ENCODE measurements around the gene ALPP. TPM values are rescaled to one million over a fixed set of nuclear protein-coding genes. Genes with fewer than 3 reads are reported as not detected.

Gene ALPP
- total RNA-seq, 3 donors from 2014 or later = not detected

GRCh38 chr2:232412986-232413385 lies 34.4 kb downstream of the ALPP start:
- no peak for DNase-seq (ENCODE audit: low spot score in 2 of 2)
- H3K27me3 ChIP-seq = peaks cover 0 to 50% of the 10 kb centered on the region in 2 donors
- H3K4me3 ChIP-seq = no peak overlapping the region
- TF ChIP-seq POLR2A (IDR thresholded peaks at IDR 0.05) (no peak), CTCF (IDR thresholded peaks at IDR 0.05) (no peak), POLR2AphosphoS5 (IDR thresholded peaks at IDR 0.05) (no peak)
- H3K36me3 ChIP-seq = no peaks in the 10 kb centered on the region
- no peaks in the 10 kb centered on the region for H3K4me1 ChIP-seq
- intact Hi-C loops (cut with DNase I; ENCODE audit: low total_unique reads) = no loop called here
- no peak overlapping the region for H3K27ac ChIP-seq
- H3K9me3 ChIP-seq = no peaks in the 10 kb centered on the region

GRCh38 chr2:232415138-232415690 lies 36.7 kb downstream of the ALPP start:
- Histone ChIP-seq H3K27me3 (peaks cover 10 to 63% of the 10 kb centered on the region in 2 donors), H3K36me3 (no peaks in the 10 kb centered on the region), H3K9me3 (no peaks in the 10 kb centered on the region), H3K27ac (no peak overlapping the region), H3K4me3 (no peak overlapping the region), H3K4me1 (peaks cover 0 to 17% of the 10 kb centered on the region in 2 donors)
- peak in 1 of 2 donors; percentile 22 for DNase-seq (ENCODE audit: low spot score in 2 of 2)
- TF ChIP-seq POLR2A (IDR thresholded peaks at IDR 0.05) = no peak
- no peak for TF ChIP-seq POLR2AphosphoS5 (IDR thresholded peaks at IDR 0.05)
- TF ChIP-seq CTCF (IDR thresholded peaks at IDR 0.05) = no peak
- intact Hi-C loops (cut with DNase I; ENCODE audit: low total_unique reads) = no loop called here

- DNase-seq (ENCODE audit: low spot score in 2 of 2) = peak in 1 of 2 donors; percentile 15
- no peak overlapping the region for H3K4me3 ChIP-seq
- H3K27ac ChIP-seq = no peak overlapping the region
- TF ChIP-seq POLR2AphosphoS5 (IDR thresholded peaks at IDR 0.05) (no peak), CTCF (IDR thresholded peaks at IDR 0.05) (no peak), POLR2A (IDR thresholded peaks at IDR 0.05) (no peak)
- no peaks in the 10 kb centered on the region for H3K9me3 ChIP-seq
- H3K36me3 ChIP-seq = no peaks in the 10 kb centered on the region
- peaks cover 4 to 20% of the 10 kb centered on the region in 2 donors for H3K4me1 ChIP-seq
- intact Hi-C loops (cut with DNase I; ENCODE audit: low total_unique reads) = no loop called here
- H3K27me3 ChIP-seq = peaks cover 11 to 67% of the 10 kb centered on the region in 2 donors
These were observed 37.4 kb downstream of the ALPP start for GRCh38 chr2:232415736-232416520.

- TF ChIP-seq CTCF (IDR thresholded peaks at IDR 0.05) (no peak), POLR2AphosphoS5 (IDR thresholded peaks at IDR 0.05) (no peak), POLR2A (IDR thresholded peaks at IDR 0.05) (no peak)
- peaks cover 4 to 20% of the 10 kb centered on the region in 2 donors for H3K4me1 ChIP-seq
- H3K9me3 ChIP-seq = no peaks in the 10 kb centered on the region
- H3K27ac ChIP-seq = no peak overlapping the region
- H3K36me3 ChIP-seq = no peaks in the 10 kb centered on the region
- intact Hi-C loops (cut with DNase I; ENCODE audit: low total_unique reads) = no loop called here
- H3K27me3 ChIP-seq = peaks cover 13 to 76% of the 10 kb centered on the region in 2 donors
- DNase-seq (ENCODE audit: low spot score in 2 of 2) = peak in 1 of 2 donors; percentile 42
- H3K4me3 ChIP-seq = no peak overlapping the region
These were observed 38.2 kb downstream of the ALPP start for GRCh38 chr2:232416521-232417470.

All from breast epithelium (tissue), 4 donors.